ENCODE measurements around the gene PLA2G5. TPM values are rescaled to one million over a fixed set of nuclear protein-coding genes. Genes with fewer than 3 reads are reported as not detected.
"Not testable (repeated sequence)": the region's sequence is repeated elsewhere in the genome, so short reads cannot be mapped to it uniquely, and the experiment has no call there.

PLA2G5 gene
- total and polyA plus RNA-seq, 7 experiments from 2014 or later: not detected

GRCh38 chr1:20049056-20049798 lies 20.8 kb upstream of the PLA2G5 start:
- POLR2A ChIA-PET; H3K4me1 ChIP-seq (ENCODE audit: control insufficient read depth in 2 of 2, insufficient read depth in 2 of 2, low read length in 2 of 2); CTCF ChIA-PET; H3K4me3 ChIP-seq (ENCODE audit: low read length); H3K4me3 Mint-ChIP-seq; H3K9me3 ChIP-seq (ENCODE audit: control insufficient read depth in 2 of 3, low read length in 3 of 3); intact Hi-C loops (cut with micrococcal nuclease); H3K27me3 ChIP-seq (ENCODE audit: control insufficient read depth in 2 of 2, insufficient read depth in 2 of 2, low read length in 2 of 2); H3K36me3 ChIP-seq (ENCODE audit: control insufficient read depth in 2 of 3, insufficient read depth in 3 of 3, low read length in 3 of 3); H3K27ac ChIP-seq (ENCODE audit: low read depth, low read length); DNase-seq; H3K4me1 Mint-ChIP-seq; ATAC-seq; H3K27ac Mint-ChIP-seq: not testable (repeated sequence)
- Mint-ChIP-seq H3K36me3 (peaks cover 4 to 14% (median 5%) of the 10 kb centered on the region in 5 donors), H3K27me3 (peaks cover 0 to 13% (median 0%) of the 10 kb centered on the region in 5 donors), H3K9me3 (peaks cover 7 to 36% (median 19%) of the 10 kb centered on the region in 11 donors)

GRCh38 chr1:20051218-20051829 lies 18.7 kb upstream of the PLA2G5 start:
- H3K4me3 Mint-ChIP-seq: no peak overlapping the region
- peaks cover 0 to 8% (median 4%) of the 10 kb centered on the region in 7 donors for H3K4me1 Mint-ChIP-seq
- no peaks in the 10 kb centered on the region for H3K4me1 ChIP-seq (ENCODE audit: control insufficient read depth in 2 of 2, insufficient read depth in 2 of 2, low read length in 2 of 2)
- intact Hi-C loops (cut with micrococcal nuclease): no loop called here
- H3K27me3 Mint-ChIP-seq: peaks cover 0 to 28% (median 0%) of the 10 kb centered on the region in 5 donors
- no peaks in the 10 kb centered on the region for H3K36me3 ChIP-seq (ENCODE audit: control insufficient read depth in 2 of 3, insufficient read depth in 3 of 3, low read length in 3 of 3)
- ChIA-PET CTCF (no interaction called here), POLR2A (no interaction called here)
- H3K36me3 Mint-ChIP-seq: peaks cover 4 to 14% (median 7%) of the 10 kb centered on the region in 5 donors
- H3K4me3 ChIP-seq (ENCODE audit: low read length): no peak overlapping the region
- no peak overlapping the region for H3K27ac ChIP-seq (ENCODE audit: low read depth, low read length)
- H3K27ac Mint-ChIP-seq: no peak overlapping the region
- H3K9me3 ChIP-seq (ENCODE audit: control insufficient read depth in 2 of 3, low read length in 3 of 3): peaks cover 0 to 3% (median 0%) of the 10 kb centered on the region in 3 experiments
- peaks cover 7 to 36% (median 19%) of the 10 kb centered on the region in 11 donors for H3K9me3 Mint-ChIP-seq
- ATAC-seq (no peak), DNase-seq (no peak)
- H3K27me3 ChIP-seq (ENCODE audit: control insufficient read depth in 2 of 2, insufficient read depth in 2 of 2, low read length in 2 of 2): no peaks in the 10 kb centered on the region

DNA sequence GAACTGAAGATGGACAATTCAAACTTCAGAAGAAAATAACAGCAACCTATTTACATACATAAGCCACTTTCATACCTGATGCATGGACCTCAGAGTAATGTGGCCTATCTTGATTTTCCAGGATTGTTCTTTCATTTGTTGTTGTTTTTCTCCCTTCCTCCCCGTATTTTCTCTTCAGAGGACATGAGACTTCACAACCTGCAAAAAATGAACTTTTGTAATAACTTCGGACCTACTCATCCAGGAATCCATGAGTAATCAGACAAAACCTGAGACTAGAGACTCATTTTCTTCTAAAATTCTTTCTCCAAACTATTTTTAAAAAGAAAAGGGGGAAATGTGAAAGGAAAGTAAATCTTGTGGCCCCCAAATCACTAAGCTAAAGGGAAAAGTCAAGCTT lies 17.6 kb upstream of the PLA2G5 start:
- Histone ChIP-seq H3K4me1 (ENCODE audit: control insufficient read depth in 2 of 2, insufficient read depth in 2 of 2, low read length in 2 of 2) (no peaks in the 10 kb centered on the region), H3K4me3 (ENCODE audit: low read length) (no peak overlapping the region), H3K36me3 (ENCODE audit: control insufficient read depth in 2 of 3, insufficient read depth in 3 of 3, low read length in 3 of 3) (no peaks in the 10 kb centered on the region), H3K27me3 (ENCODE audit: control insufficient read depth in 2 of 2, insufficient read depth in 2 of 2, low read length in 2 of 2) (no peaks in the 10 kb centered on the region), H3K9me3 (ENCODE audit: control insufficient read depth in 2 of 3, low read length in 3 of 3) (peaks cover 0 to 3% (median 0%) of the 10 kb centered on the region in 3 experiments), H3K27ac (ENCODE audit: low read depth, low read length) (no peak overlapping the region)
- Mint-ChIP-seq H3K36me3 (peaks cover 4 to 14% (median 7%) of the 10 kb centered on the region in 5 donors), H3K27me3 (peaks cover 0 to 25% (median 0%) of the 10 kb centered on the region in 5 donors), H3K4me3 (no peak overlapping the region), H3K4me1 (peaks cover 0 to 11% (median 7%) of the 10 kb centered on the region in 7 donors), H3K27ac (no peak overlapping the region), H3K9me3 (peaks cover 7 to 36% (median 19%) of the 10 kb centered on the region in 11 donors)
- no peak for DNase-seq
- intact Hi-C loops (cut with micrococcal nuclease): no loop called here
- POLR2A ChIA-PET: interaction anchor here (0.6 kb wide), 1 partner anchor 100 kb away, joined by 4 read pairs; no protein-coding TSS in a partner anchor
- CTCF ChIA-PET: interaction anchor here (0.7 kb wide), 1 partner anchor 164 kb away, joined by 5 read pairs; no protein-coding TSS in a partner anchor
- no peak for ATAC-seq

DNA sequence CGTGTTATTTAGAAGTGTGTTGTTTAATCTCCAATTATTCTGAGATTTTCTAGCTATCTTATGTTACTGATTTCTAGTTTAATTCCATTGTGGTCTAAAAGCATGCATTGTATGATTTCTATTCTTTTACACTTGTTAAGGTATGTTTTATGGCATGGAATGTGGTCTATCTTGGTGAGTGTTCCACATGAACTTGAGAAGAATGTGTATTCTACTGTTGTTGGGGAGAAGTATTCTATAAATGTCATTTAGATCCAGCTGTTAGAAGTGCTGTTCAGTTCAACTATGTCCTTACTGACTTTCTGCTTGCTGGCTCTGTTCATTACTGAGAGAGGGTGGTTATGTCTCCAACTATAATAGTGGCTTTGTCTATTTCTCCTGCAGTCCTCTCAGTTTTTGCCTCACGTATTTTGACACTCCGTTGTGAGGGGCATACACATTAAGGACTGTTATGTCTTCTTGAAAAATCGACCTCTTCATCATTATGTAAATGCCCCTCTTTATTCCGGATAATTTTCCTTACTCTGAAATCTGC lies 12.0 kb upstream of the PLA2G5 start:
- Histone ChIP-seq H3K9me3 (ENCODE audit: control insufficient read depth in 2 of 3, low read length in 3 of 3) (no peaks in the 10 kb centered on the region), H3K27me3 (ENCODE audit: control insufficient read depth in 2 of 2, insufficient read depth in 2 of 2, low read length in 2 of 2) (no peaks in the 10 kb centered on the region), H3K36me3 (ENCODE audit: control insufficient read depth in 2 of 3, insufficient read depth in 3 of 3, low read length in 3 of 3) (no peaks in the 10 kb centered on the region), H3K4me3 (ENCODE audit: low read length) (no peak overlapping the region), H3K27ac (ENCODE audit: low read depth, low read length) (no peak overlapping the region), H3K4me1 (ENCODE audit: control insufficient read depth in 2 of 2, insufficient read depth in 2 of 2, low read length in 2 of 2) (peaks cover 27 to 28% of the 10 kb centered on the region in 2 donors)
- Mint-ChIP-seq H3K27me3 (peaks cover 0 to 21% (median 0%) of the 10 kb centered on the region in 5 donors), H3K9me3 (peaks cover 0 to 6% (median 2%) of the 10 kb centered on the region in 11 donors), H3K36me3 (peaks cover 0 to 8% (median under 1%) of the 10 kb centered on the region in 5 donors), H3K27ac (peak overlapping the region in 1 of 9 donors; percentile 69), H3K4me1 (peaks cover 22 to 50% (median 41%) of the 10 kb centered on the region in 7 donors), H3K4me3 (peak overlapping the region in 2 of 10 donors; percentile 22 to 79)
- ATAC-seq (no peak), DNase-seq (no peak)
- CTCF ChIA-PET: no interaction called here
- POLR2A ChIA-PET: no interaction called here
- intact Hi-C loops (cut with micrococcal nuclease): no loop called here

- Histone ChIP-seq H3K27me3 (ENCODE audit: control insufficient read depth in 2 of 2, insufficient read depth in 2 of 2, low read length in 2 of 2) (no peaks in the 10 kb centered on the region), H3K9me3 (ENCODE audit: control insufficient read depth in 2 of 3, low read length in 3 of 3) (no peaks in the 10 kb centered on the region), H3K36me3 (ENCODE audit: control insufficient read depth in 2 of 3, insufficient read depth in 3 of 3, low read length in 3 of 3) (no peaks in the 10 kb centered on the region), H3K4me1 (ENCODE audit: control insufficient read depth in 2 of 2, insufficient read depth in 2 of 2, low read length in 2 of 2) (peaks cover 27 to 28% of the 10 kb centered on the region in 2 donors), H3K27ac (ENCODE audit: low read depth, low read length) (no peak overlapping the region), H3K4me3 (ENCODE audit: low read length) (no peak overlapping the region)
- peak overlapping the region in 8 of 9 donors; percentile 25 to 88 (median 80) for H3K27ac Mint-ChIP-seq
- peaks cover 22 to 50% (median 41%) of the 10 kb centered on the region in 7 donors for H3K4me1 Mint-ChIP-seq
- peak; percentile 73 for ATAC-seq
- peak in 6 of 9 donors; percentile 17 to 41 (median 26) for DNase-seq
- H3K36me3 Mint-ChIP-seq: peaks cover 0 to 6% (median 0%) of the 10 kb centered on the region in 5 donors
- ChIA-PET POLR2A (no interaction called here), CTCF (no interaction called here)
- H3K27me3 Mint-ChIP-seq: peaks cover 0 to 20% (median 0%) of the 10 kb centered on the region in 5 donors
- intact Hi-C loops (cut with micrococcal nuclease): no loop called here
- H3K9me3 Mint-ChIP-seq: peaks cover 0 to 3% (median 0%) of the 10 kb centered on the region in 11 donors
- H3K4me3 Mint-ChIP-seq: peak overlapping the region in 8 of 10 donors; percentile 15 to 79 (median 56)
Measured at GRCh38 chr1:20058531-20058930, 11.5 kb upstream of the PLA2G5 start.

DNA sequence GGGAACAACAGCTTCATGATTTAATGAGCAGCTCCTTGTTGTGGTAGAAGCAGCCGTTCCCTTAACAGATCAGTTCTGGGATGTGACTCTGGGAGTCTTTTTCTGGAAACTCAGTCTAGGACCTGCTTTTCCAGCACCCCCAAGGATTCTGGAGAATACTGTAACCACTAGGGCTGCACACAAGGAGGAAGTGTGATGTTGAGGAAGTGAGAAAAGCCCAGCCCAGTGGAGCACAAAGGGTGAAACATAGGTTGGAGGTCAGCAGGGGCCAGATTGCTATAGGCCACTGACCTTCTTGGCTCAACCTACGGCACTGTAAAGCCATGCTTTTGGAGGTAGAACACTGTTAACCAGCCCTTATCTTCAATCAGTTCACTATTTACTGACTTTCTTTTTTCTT lies 10.1 kb upstream of the PLA2G5 start:
- H3K4me1 Mint-ChIP-seq: peaks cover 22 to 50% (median 41%) of the 10 kb centered on the region in 7 donors

More for the DNA sequence above, 10.1 kb upstream of the PLA2G5 start:
- CTCF ChIA-PET: no interaction called here
- Mint-ChIP-seq H3K27me3 (peaks cover 0 to 12% (median 0%) of the 10 kb centered on the region in 5 donors), H3K9me3 (peaks cover 0 to 2% (median 0%) of the 10 kb centered on the region in 11 donors), H3K4me3 (peak overlapping the region in 6 of 10 donors; percentile 21 to 79 (median 36)), H3K36me3 (no peaks in the 10 kb centered on the region), H3K27ac (peak overlapping the region in 5 of 9 donors; percentile 37 to 80 (median 60))
- ATAC-seq: peak; percentile 56
- Histone ChIP-seq H3K36me3 (ENCODE audit: control insufficient read depth in 2 of 3, insufficient read depth in 3 of 3, low read length in 3 of 3) (no peaks in the 10 kb centered on the region), H3K4me1 (ENCODE audit: control insufficient read depth in 2 of 2, insufficient read depth in 2 of 2, low read length in 2 of 2) (peaks cover 27 to 28% of the 10 kb centered on the region in 2 donors), H3K4me3 (ENCODE audit: low read length) (no peak overlapping the region), H3K27me3 (ENCODE audit: control insufficient read depth in 2 of 2, insufficient read depth in 2 of 2, low read length in 2 of 2) (no peaks in the 10 kb centered on the region), H3K27ac (ENCODE audit: low read depth, low read length) (no peak overlapping the region), H3K9me3 (ENCODE audit: control insufficient read depth in 2 of 3, low read length in 3 of 3) (no peaks in the 10 kb centered on the region)
- POLR2A ChIA-PET: no interaction called here
- intact Hi-C loops (cut with micrococcal nuclease): no loop called here
- no peak for DNase-seq
